ENCODE data around the gene ERF.

DNA sequence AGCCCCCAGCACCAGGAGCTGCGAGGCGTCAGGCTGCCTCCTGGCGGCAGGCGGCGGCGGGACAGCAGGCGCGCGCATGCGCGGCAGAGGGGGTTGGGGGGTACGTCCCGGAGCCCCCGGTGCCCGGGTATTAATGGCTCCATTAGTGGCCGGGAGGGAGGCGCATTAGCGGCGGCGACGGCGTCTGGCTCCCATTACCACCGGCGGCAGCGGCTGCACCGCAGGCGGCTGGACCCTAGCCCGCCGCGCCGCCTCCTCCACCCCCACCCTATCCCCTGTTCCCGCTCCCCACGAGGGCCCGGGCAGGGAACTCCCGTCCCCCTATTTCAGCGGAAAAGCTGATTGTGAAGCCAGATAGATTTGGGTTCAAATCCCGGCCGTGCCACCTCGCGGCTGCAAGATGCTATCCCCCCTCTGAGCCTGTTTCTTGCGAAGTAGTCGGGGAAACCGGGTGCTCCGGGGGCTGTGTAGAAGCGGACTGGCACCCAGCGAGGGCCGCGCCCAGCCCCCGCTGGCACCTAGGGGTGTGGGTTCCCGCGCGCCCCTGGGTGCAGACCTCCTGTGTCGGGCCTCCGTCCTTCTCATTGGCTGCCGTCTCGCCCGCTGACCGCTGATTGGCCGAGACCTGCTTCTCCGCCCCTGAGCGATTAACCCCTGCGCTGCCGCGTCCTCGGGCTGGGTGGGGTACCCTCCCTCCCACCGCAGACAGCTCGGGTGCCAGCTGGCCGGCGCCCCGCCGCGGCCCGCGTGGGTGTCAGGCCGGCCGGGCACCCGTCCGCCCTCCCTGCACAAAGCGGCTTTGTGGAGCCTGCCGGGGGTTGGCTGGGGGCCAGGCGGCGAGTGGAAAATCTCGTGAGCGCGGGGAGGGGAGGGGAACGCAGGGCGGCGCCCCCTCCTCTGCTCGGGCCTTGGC lies 25.2 kb upstream of the ERF start:
- TF ChIP-seq, protein P1, sequence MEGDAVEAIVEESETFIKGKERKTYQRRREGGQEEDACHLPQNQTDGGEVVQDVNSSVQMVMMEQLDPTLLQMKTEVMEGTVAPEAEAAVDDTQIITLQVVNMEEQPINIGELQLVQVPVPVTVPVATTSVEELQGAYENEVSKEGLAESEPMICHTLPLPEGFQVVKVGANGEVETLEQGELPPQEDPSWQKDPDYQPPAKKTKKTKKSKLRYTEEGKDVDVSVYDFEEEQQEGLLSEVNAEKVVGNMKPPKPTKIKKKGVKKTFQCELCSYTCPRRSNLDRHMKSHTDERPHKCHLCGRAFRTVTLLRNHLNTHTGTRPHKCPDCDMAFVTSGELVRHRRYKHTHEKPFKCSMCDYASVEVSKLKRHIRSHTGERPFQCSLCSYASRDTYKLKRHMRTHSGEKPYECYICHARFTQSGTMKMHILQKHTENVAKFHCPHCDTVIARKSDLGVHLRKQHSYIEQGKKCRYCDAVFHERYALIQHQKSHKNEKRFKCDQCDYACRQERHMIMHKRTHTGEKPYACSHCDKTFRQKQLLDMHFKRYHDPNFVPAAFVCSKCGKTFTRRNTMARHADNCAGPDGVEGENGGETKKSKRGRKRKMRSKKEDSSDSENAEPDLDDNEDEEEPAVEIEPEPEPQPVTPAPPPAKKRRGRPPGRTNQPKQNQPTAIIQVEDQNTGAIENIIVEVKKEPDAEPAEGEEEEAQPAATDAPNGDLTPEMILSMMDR (IDR thresholded peaks at IDR 0.05) = peak; percentile 89
- TF ChIP-seq, protein P2, sequence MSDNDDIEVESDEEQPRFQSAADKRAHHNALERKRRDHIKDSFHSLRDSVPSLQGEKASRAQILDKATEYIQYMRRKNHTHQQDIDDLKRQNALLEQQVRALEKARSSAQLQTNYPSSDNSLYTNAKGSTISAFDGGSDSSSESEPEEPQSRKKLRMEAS (IDR thresholded peaks at IDR 0.05; ENCODE audit: low read depth) = peak; percentile 16; the same call in 1 of the 2 replicates
- TF ChIP-seq CHD2 (IDR thresholded peaks at IDR 0.05; ENCODE audit: low read length, partially characterized antibody) (peak; percentile 37), POLR2AphosphoS5 (IDR thresholded peaks at IDR 0.05; ENCODE audit: low read depth, low read length) (peak; percentile 80), MXI1 (IDR thresholded peaks at IDR 0.05; ENCODE audit: low read depth, low read length) (peak; percentile 27)

Data from SK-N-SH (cell line).